Right cardiac atrium (tissue), 5 donors: ENCODE data around the gene LAMA4. TPM values are rescaled to one million over a fixed set of nuclear protein-coding genes. Genes with fewer than 3 reads are reported as not detected.

Experiments
- ATAC-seq, 2 donors: fragments of 200-7000 bp; cut with Tn5 transposase; one replicate each; pipeline versions ENCODE4 v1.8.0 to v1.9.1; 2020; ENCODE audit warnings: moderate library complexity in 2 of 2, mild to moderate bottlenecking in 1 of 2
- DNase-seq, 3 donors: peaks; one replicate each; pipeline ENCODE4 v3.0.0-alpha.2; 2020
- H3K27ac ChIP-seq: one replicate; pipeline ENCODE4 v1.5.1; 2013; ENCODE audit warnings: mild to moderate bottlenecking, low read length, control low read depth, moderate library complexity
- H3K27me3 ChIP-seq: one replicate; pipeline ENCODE4 v1.6.1; 2013; ENCODE audit not compliant: control insufficient read depth, insufficient read depth
- H3K4me1 ChIP-seq: one replicate; pipeline ENCODE4 v1.6.1; 2013; ENCODE audit warnings: low read length; ENCODE audit not compliant: control insufficient read depth, insufficient read depth
- H3K4me3 ChIP-seq: one replicate; pipeline ENCODE4 v1.5.1; 2013; ENCODE audit warnings: low read length, control low read depth
- H3K9me3 ChIP-seq: one replicate; pipeline ENCODE4 v1.6.1; 2013; ENCODE audit warnings: low read length; ENCODE audit not compliant: control insufficient read depth
- WGBS: extraction: QIAGEN DNeasy Blood & Tissue Kit; methylation state at CpG from one replicate; pipeline ENCODE4 v1.1.7; 2013; 5-methylcytosine and 5-hydroxymethylcytosine counted together
- intact Hi-C, 4 donors: fragments of 100-400 bp; cut with DNase I; formaldehyde crosslinking; loops; one replicate each; pipeline versions ENCODE4 v1.11.0 to v1.14.0; 2022 to 2023
- polyA plus RNA-seq: library from polyadenylated mRNA; stranded (reverse); fragments of 200-250 nt; gene quantifications from one replicate; pipeline ENCODE4 v1.2.3, GENCODE V29; 2013
- total RNA-seq, 4 donors: library from RNA; stranded (reverse); fragmentation: NEBNext Ultra II Directional; extraction: Animal tissue kit (Norgen Biotek cat#: 25700); gene quantifications; one replicate each; pipeline ENCODE4 v1.2.1, GENCODE V29; 2021
- donor health status: healthy with polysubstance abuse.
- donor health status: DM: no; HTN: yes; CAD: no.
- donor health status: DM: no; HTN: no; CAD: no.
- donor health status: DM: no; HTN: yes; CAD: no; lungs with severe emphysema.
- donor health status: DM: yes; HTN: yes; CAD: no.

LAMA4 gene
- total and polyA plus RNA-seq, 5 donors = 24.2 to 45.8 (median 33.3) TPM

- intact Hi-C loops = no loop called here
- peak; percentile 47 to 60 for ATAC-seq
- Histone ChIP-seq H3K27ac (peak overlapping the region; percentile 64), H3K4me1 (peaks cover 9% of the 10 kb centered on the region), H3K27me3 (no peaks in the 10 kb centered on the region), H3K9me3 (no peaks in the 10 kb centered on the region), H3K4me3 (no peak overlapping the region)
- 33% methylated on average over 3 of the region's 3 CpGs for WGBS
- DNase-seq = peak; percentile 60 to 82 (median 77)
Measured at GRCh38 chr6:112237595-112237994, 16.8 kb downstream of the LAMA4 start.

GRCh38 chr6:112237066-112237465 lies 17.3 kb downstream of the LAMA4 start:
- no peak for DNase-seq
- intact Hi-C loops = no loop called here
- 53% methylated on average over 4 of the region's 4 CpGs for WGBS
- Histone ChIP-seq H3K4me1 (peaks cover 9% of the 10 kb centered on the region), H3K4me3 (no peak overlapping the region), H3K9me3 (no peaks in the 10 kb centered on the region), H3K27me3 (no peaks in the 10 kb centered on the region), H3K27ac (peak overlapping the region; percentile 64)
- ATAC-seq = peak; percentile 41 to 47

GRCh38 chr6:112235956-112236355 lies 18.4 kb downstream of the LAMA4 start:
- Histone ChIP-seq H3K9me3 (no peaks in the 10 kb centered on the region), H3K27me3 (no peaks in the 10 kb centered on the region), H3K4me3 (no peak overlapping the region), H3K27ac (no peak overlapping the region), H3K4me1 (peaks cover 9% of the 10 kb centered on the region)
- DNase-seq (peak in 1 of 3 donors; percentile 28), ATAC-seq (peak in 1 of 2 donors; percentile 64)
- 67% methylated on average over 5 of the region's 5 CpGs for WGBS
- intact Hi-C loops = no loop called here

- Histone ChIP-seq H3K4me3 (no peak overlapping the region), H3K9me3 (no peaks in the 10 kb centered on the region), H3K4me1 (peaks cover 9% of the 10 kb centered on the region), H3K27me3 (no peaks in the 10 kb centered on the region), H3K27ac (no peak overlapping the region)
- intact Hi-C loops = no loop called here
- WGBS = 42% methylated on average over 5 of the region's 5 CpGs
- ATAC-seq = no peak
- DNase-seq = no peak
Measured at GRCh38 chr6:112234601-112235000, 19.8 kb downstream of the LAMA4 start.

GRCh38 chr6:112233847-112234246 lies 20.5 kb downstream of the LAMA4 start:
- Histone ChIP-seq H3K27me3 (no peaks in the 10 kb centered on the region), H3K27ac (no peak overlapping the region), H3K9me3 (no peaks in the 10 kb centered on the region), H3K4me1 (peaks cover 9% of the 10 kb centered on the region), H3K4me3 (no peak overlapping the region)
- DNase-seq = peak in 2 of 3 donors; percentile 21 to 54
- intact Hi-C loops = no loop called here
- WGBS = 26% methylated on average over 3 of the region's 3 CpGs
- peak; percentile 65 to 66 for ATAC-seq

GRCh38 chr6:112232845-112233256 lies 21.5 kb downstream of the LAMA4 start:
- intact Hi-C loops = no loop called here
- WGBS = 13% methylated on average over 5 of the region's 5 CpGs
- peak in 2 of 3 donors; percentile 53 to 77 for DNase-seq
- H3K4me3 ChIP-seq = no peak overlapping the region
- H3K27ac ChIP-seq = peak overlapping the region; percentile 14
- ATAC-seq = peak; percentile 71 to 82
- H3K4me1 ChIP-seq = peaks cover 12% of the 10 kb centered on the region
- H3K9me3 ChIP-seq = no peaks in the 10 kb centered on the region
- no peaks in the 10 kb centered on the region for H3K27me3 ChIP-seq

- Histone ChIP-seq H3K27ac (no peak overlapping the region), H3K9me3 (no peaks in the 10 kb centered on the region), H3K27me3 (no peaks in the 10 kb centered on the region), H3K4me3 (no peak overlapping the region), H3K4me1 (peaks cover 7% of the 10 kb centered on the region)
- no peak for DNase-seq
- WGBS = 16% methylated on average over 2 of the region's 2 CpGs
- no peak for ATAC-seq
- intact Hi-C loops = no loop called here
Measured at GRCh38 chr6:112231594-112232060, 22.7 kb downstream of the LAMA4 start.

- H3K27me3 ChIP-seq = no peaks in the 10 kb centered on the region
Measured at GRCh38 chr6:112231164-112231563, 23.2 kb downstream of the LAMA4 start.

GRCh38 chr6:112228480-112229332 lies 25.7 kb downstream of the LAMA4 start:
- H3K4me1 ChIP-seq = peaks cover 4% of the 10 kb centered on the region
- H3K27ac ChIP-seq = peak overlapping the region; percentile 29
- intact Hi-C loops = no loop called here
- H3K4me3 ChIP-seq = no peak overlapping the region
- DNase-seq (no peak), ATAC-seq (no peak)
- no peaks in the 10 kb centered on the region for H3K9me3 ChIP-seq
- no peaks in the 10 kb centered on the region for H3K27me3 ChIP-seq
- WGBS = 91% methylated on average over 7 of the region's 7 CpGs

More at GRCh38 chr6:112231164-112231563, 23.2 kb downstream of the LAMA4 start:
- no peak overlapping the region for H3K4me3 ChIP-seq
- H3K4me1 ChIP-seq = peaks cover 7% of the 10 kb centered on the region
- WGBS = 77% methylated on average over 1 of the region's 1 CpG
- H3K27ac ChIP-seq = no peak overlapping the region
- no peak for ATAC-seq
- no peaks in the 10 kb centered on the region for H3K9me3 ChIP-seq
- DNase-seq = no peak
- intact Hi-C loops = no loop called here

- Histone ChIP-seq H3K27me3 (no peaks in the 10 kb centered on the region), H3K9me3 (no peaks in the 10 kb centered on the region), H3K27ac (no peak overlapping the region), H3K4me3 (no peak overlapping the region), H3K4me1 (peaks cover 7% of the 10 kb centered on the region)
- peak in 1 of 2 donors; percentile 41 for ATAC-seq
- DNase-seq = peak; percentile 27 to 75 (median 66)
- intact Hi-C loops = no loop called here
- 51% methylated on average over 1 of the region's 1 CpG for WGBS
Measured at GRCh38 chr6:112227992-112228391, 26.4 kb downstream of the LAMA4 start.

- Histone ChIP-seq H3K4me3 (no peak overlapping the region), H3K27ac (no peak overlapping the region), H3K9me3 (no peaks in the 10 kb centered on the region), H3K4me1 (peaks cover 9% of the 10 kb centered on the region), H3K27me3 (no peaks in the 10 kb centered on the region)
- intact Hi-C loops = no loop called here
- ATAC-seq (no peak), DNase-seq (no peak)
- 64% methylated on average over 2 of the region's 2 CpGs for WGBS
Measured at GRCh38 chr6:112227411-112227810, 27.0 kb downstream of the LAMA4 start.
